MM.1S (cell line): Measurements from ENCODE around the gene GPI.

Experiments used
- DNase-seq: peaks from one replicate; pipeline ENCODE4 v3.0.0-alpha.2; 2015
- H2AFZ ChIP-seq: fragments of 300-600 bp; sonication (generic); 2 replicates; pipeline ENCODE4 v1.6.0; 2016; ENCODE audit warnings: antibody characterized with exemption, low read length
- H3F3A ChIP-seq: fragments of 300-600 bp; sonication (generic); 2 replicates; pipeline ENCODE4 v1.6.1; 2016; ENCODE audit warnings: mild to moderate bottlenecking, antibody characterized with exemption, low read length, moderate library complexity, mixed read lengths; ENCODE audit not compliant: insufficient read depth
- H3K27ac ChIP-seq: fragments of 300-600 bp; sonication (generic); 2 replicates; pipeline ENCODE4 v1.5.1; 2016; ENCODE audit warnings: mild to moderate bottlenecking, low read length
- H3K27me3 ChIP-seq: fragments of 300-600 bp; sonication (generic); replicated peaks from 2 replicates; pipeline ENCODE4 v1.6.0; 2016; ENCODE audit warnings: low read length; ENCODE audit not compliant: insufficient read depth
- H3K36me3 ChIP-seq: fragments of 300-600 bp; sonication (generic); replicated peaks from 2 replicates; pipeline ENCODE4 v1.6.1; 2016; ENCODE audit warnings: mild to moderate bottlenecking, low read length, mixed read lengths; ENCODE audit not compliant: insufficient read depth
- H3K4me1 ChIP-seq: fragments of 300-600 bp; sonication (generic); 2 replicates; pipeline ENCODE4 v1.6.1; 2016; ENCODE audit warnings: low read length, mixed read lengths
- H3K4me2 ChIP-seq: fragments of 300-600 bp; sonication (generic); 2 replicates; pipeline ENCODE4 v1.6.0; 2016; ENCODE audit warnings: low read depth, low read length
- H3K4me3 ChIP-seq: fragments of 300-600 bp; sonication (generic); 2 replicates; pipeline ENCODE4 v1.5.1; 2016; ENCODE audit warnings: low read length, mixed read lengths
- H3K79me2 ChIP-seq: fragments of 300-600 bp; sonication (generic); 2 replicates; pipeline ENCODE4 v1.6.1; 2016; ENCODE audit warnings: mixed run types, low read length, mixed read lengths
- H3K9ac ChIP-seq: fragments of 300-600 bp; sonication (generic); 2 replicates; pipeline ENCODE4 v1.6.1; 2016; ENCODE audit warnings: low read length, mixed read lengths
- H3K9me2 ChIP-seq: fragments of 300-600 bp; sonication (generic); replicated peaks from 2 replicates; pipeline ENCODE4 v1.6.1; 2016; ENCODE audit warnings: mild to moderate bottlenecking, low read length, mixed read lengths; ENCODE audit not compliant: insufficient read depth
- H3K9me3 ChIP-seq: fragments of 300-600 bp; sonication (generic); replicated peaks from 2 replicates; pipeline ENCODE4 v1.6.1; 2016; ENCODE audit warnings: mild to moderate bottlenecking, low read length, mixed read lengths; ENCODE audit not compliant: insufficient read depth
- H4K20me1 ChIP-seq: fragments of 300-600 bp; sonication (generic); 2 replicates; pipeline ENCODE4 v1.6.1; 2016; ENCODE audit warnings: mild to moderate bottlenecking, low read length, moderate library complexity, mixed read lengths; ENCODE audit not compliant: insufficient read depth
- CTCF ChIP-seq: fragments of 300-600 bp; sonication (generic); IDR thresholded peaks from 2 replicates; pipeline ENCODE4 v1.5.1; 2016; ENCODE audit warnings: antibody characterized with exemption, low read length, mixed read lengths
- EZH2 ChIP-seq: fragments of 300-600 bp; sonication (generic); optimal IDR thresholded peaks from 2 replicates; pipeline ENCODE3; 2017; ENCODE audit warnings: low read depth, mild to moderate bottlenecking, antibody characterized with exemption, low read length, mixed read lengths
- EZH2phosphoT487 ChIP-seq: fragments of 300-600 bp; sonication (generic); IDR thresholded peaks from 2 replicates; pipeline ENCODE4 v1.6.1; 2018; ENCODE audit warnings: antibody characterized with exemption, low read length

GPI gene

GRCh38 chr19:34345947-34346351 lies 19.0 kb upstream of the GPI start:
- TF ChIP-seq CTCF, result peak; percentile 86
- TF ChIP-seq EZH2, result no peak
- Histone ChIP-seq H3K36me3 (no peaks in the 10 kb centered on the region), H2AFZ (no peak overlapping the region), H3K27ac (no peak overlapping the region), H3K27me3 (no peaks in the 10 kb centered on the region), H3K79me2 (no peaks in the 10 kb centered on the region), H3K4me1 (no peaks in the 10 kb centered on the region), H4K20me1 (no peaks in the 10 kb centered on the region), H3K9me2 (no peaks in the 10 kb centered on the region), H3F3A (no peaks in the 10 kb centered on the region), H3K4me2 (no peak overlapping the region), H3K9ac (no peak overlapping the region), H3K4me3 (no peak overlapping the region), H3K9me3 (no peaks in the 10 kb centered on the region)
- DNase-seq, result peak; percentile 68

GRCh38 chr19:34347561-34348165 lies 17.3 kb upstream of the GPI start:
- Histone ChIP-seq H3K9me3 (no peaks in the 10 kb centered on the region), H3K36me3 (no peaks in the 10 kb centered on the region), H2AFZ (no peak overlapping the region), H3K9ac (no peak overlapping the region), H3K27me3 (no peaks in the 10 kb centered on the region), H3K27ac (no peak overlapping the region), H4K20me1 (no peaks in the 10 kb centered on the region), H3K4me3 (no peak overlapping the region), H3K79me2 (no peaks in the 10 kb centered on the region), H3K4me2 (no peak overlapping the region), H3K4me1 (no peaks in the 10 kb centered on the region), H3K9me2 (no peaks in the 10 kb centered on the region), H3F3A (no peaks in the 10 kb centered on the region)
- TF ChIP-seq CTCF, result no peak
- TF ChIP-seq EZH2, result no peak
- TF ChIP-seq EZH2phosphoT487, result no peak
- DNase-seq, result no peak

GRCh38 chr19:34348899-34349487 lies 16.0 kb upstream of the GPI start:
- no peaks in the 10 kb centered on the region for H3K9me3 ChIP-seq

More at GRCh38 chr19:34348899-34349487, 16.0 kb upstream of the GPI start:
- DNase-seq, result no peak
- Histone ChIP-seq H3K79me2 (no peaks in the 10 kb centered on the region), H3K4me1 (no peaks in the 10 kb centered on the region), H3K4me3 (no peak overlapping the region), H3F3A (no peaks in the 10 kb centered on the region), H3K27me3 (no peaks in the 10 kb centered on the region), H3K9ac (no peak overlapping the region), H4K20me1 (no peaks in the 10 kb centered on the region), H3K27ac (no peak overlapping the region), H3K9me2 (no peaks in the 10 kb centered on the region), H3K36me3 (no peaks in the 10 kb centered on the region), H3K4me2 (no peak overlapping the region), H2AFZ (no peak overlapping the region)
- TF ChIP-seq EZH2, result no peak
- TF ChIP-seq EZH2phosphoT487, result no peak
- no peak for TF ChIP-seq CTCF
